H1 (cell line): ENCODE data around the gene PLEKHG5. TPM values are rescaled to one million over a fixed set of nuclear protein-coding genes. Genes with fewer than 3 reads are reported as not detected.

ENCODE experiments used
- CHD7 ChIP-seq: fragments of 300-600 bp; sonication (generic); IDR thresholded peaks from 2 replicates; pipeline ENCODE4 v1.7.1; 2012; ENCODE audit warnings: low read length, moderate library complexity, mild to moderate bottlenecking, inconsistent platforms; ENCODE audit not compliant: insufficient replicate concordance
- CTCF ChIP-seq, 3 experiments: IDR thresholded peaks; 1 replicate in 2 of 3; 2 replicates in 1 of 3; pipeline versions ENCODE4 v1.5.1 to v1.6.1; 2011; ENCODE audit warnings: low read length in 3 of 3, mild to moderate bottlenecking in 3 of 3, inconsistent platforms in 2 of 3, low read depth in 1 of 3, moderate library complexity in 1 of 3; ENCODE audit not compliant: insufficient read depth in 1 of 3; ENCODE audit errors: control extremely low read depth in 1 of 3
- EP300 ChIP-seq, 2 experiments: IDR thresholded peaks; 1 replicate in 1 of 2; 2 replicates in 1 of 2; pipeline ENCODE4 v1.6.1; 2011 to 2012; ENCODE audit warnings: low read depth in 2 of 2, low read length in 2 of 2, mild to moderate bottlenecking in 2 of 2, borderline replicate concordance in 1 of 2, inconsistent platforms in 1 of 2, moderate library complexity in 1 of 2
- NRF1 ChIP-seq: IDR thresholded peaks from 2 replicates; pipeline ENCODE4 v1.6.1; 2011; ENCODE audit warnings: mild to moderate bottlenecking, low read depth, low read length, improper control_type of control experiment
- PHF8 ChIP-seq: fragments of 200-600 bp; sonication (generic); conservative IDR thresholded peaks from 2 replicates; pipeline ENCODE4 v1.7.1; 2012; ENCODE audit warnings: low read depth, mild to moderate bottlenecking, inconsistent platforms, low read length, moderate library complexity
- SUZ12 ChIP-seq: fragments of 200-600 bp; sonication (generic); IDR thresholded peaks from 2 replicates; pipeline ENCODE4 v1.6.1; 2012; ENCODE audit warnings: mild to moderate bottlenecking, inconsistent platforms, low read length, moderate library complexity, mixed read lengths
- polyA plus RNA-seq, 7 experiments: library from polyadenylated mRNA; depleted of rRNA in 3 of 7; stranded (reverse) in 5 of 7; unstranded in 2 of 7; fragments of >200 nt in 5 of 7; fragments of 200-250 nt in 2 of 7; gene quantifications; 1 replicate in 5 of 7; 2 replicates in 1 of 7; 4 replicates in 1 of 7; pipeline versions ENCODE4 v1.2.1 to v1.2.3, GENCODE V29; 2011 to 2013; ENCODE audit warnings: missing spikeins in 2 of 7, mixed read lengths in 2 of 7
- total RNA-seq: library from RNA; stranded (reverse); fragmentation: NEBNext Ultra II Directional; extraction: Animal tissue kit (Norgen Biotek cat#: 25700); gene quantifications from 2 replicates; pipeline ENCODE4 v1.2.1, GENCODE V29; 2021

The PLEKHG5 gene
- total and polyA plus RNA-seq, 2 of the 8 experiments (the other 6 are each of a cell fraction or from before 2014, with no cell fraction given) = 10.4 to 13.8 TPM

DNA sequence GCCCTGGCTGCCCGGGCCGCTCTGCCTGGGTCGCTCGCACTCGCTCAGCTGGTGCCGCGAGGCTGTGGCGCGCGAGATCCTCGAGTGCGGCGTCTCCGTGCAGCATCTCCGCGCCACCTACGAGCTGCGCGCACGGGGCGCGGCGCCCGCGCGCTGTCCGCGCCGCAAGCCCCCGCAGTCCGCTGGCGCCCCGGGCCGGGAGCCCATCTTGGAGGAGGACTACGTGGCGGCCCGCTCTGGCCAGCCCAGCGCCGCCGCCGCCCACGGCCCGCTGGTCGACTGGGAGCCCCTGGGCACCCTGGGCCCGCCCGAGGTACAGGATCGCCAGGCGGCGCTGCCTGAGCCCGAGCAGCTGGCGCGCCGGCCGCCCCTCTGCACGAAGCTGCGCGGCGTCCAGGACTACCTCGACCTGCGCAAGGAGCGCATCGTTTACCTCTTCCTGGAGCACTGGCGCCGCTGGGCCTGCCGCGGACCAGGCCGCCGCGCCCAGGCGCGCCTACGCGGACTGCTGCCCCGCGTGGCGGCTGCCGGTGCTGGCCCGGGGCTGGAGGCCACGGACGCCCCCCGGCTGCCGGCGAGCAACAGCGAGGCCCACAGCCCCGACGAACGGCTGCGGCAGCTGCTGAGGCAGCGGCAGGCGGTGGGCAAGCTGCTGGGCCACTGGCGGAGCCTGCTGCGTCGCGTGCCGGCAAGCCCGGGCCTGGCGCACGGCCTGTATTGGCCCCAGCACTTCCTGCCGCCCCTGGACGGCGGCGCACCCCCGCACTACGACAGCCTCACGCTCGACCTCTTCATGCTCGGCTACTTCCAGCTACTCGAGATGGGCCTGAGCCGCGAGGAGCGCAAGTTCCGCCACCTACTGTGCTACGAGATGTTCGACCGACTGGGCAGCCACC lies 36.4 kb downstream of the PLEKHG5 start (continued):
- TF ChIP-seq SUZ12 (peak; percentile 49), NRF1 (peak; percentile 31; the same call in 1 of the 2 replicates), CHD7 (no peak), PHF8 (no peak), EP300 (IDR thresholded peaks at IDR 0.05; ENCODE audit: borderline replicate concordance in 1 of 2, low read depth in 2 of 2, low read length in 2 of 2) (no peak), CTCF (IDR thresholded peaks at IDR 0.05; ENCODE audit: control extremely low read depth in 1 of 3, insufficient read depth in 1 of 3, low read depth in 1 of 3, low read length in 3 of 3) (peak in 2 of 3 experiments; percentile 49 to 82; a peak in 3 of 4 replicates)
